Keratinocyte (primary cell): ENCODE data around the gene RC3H1. TPM values are rescaled to one million over a fixed set of nuclear protein-coding genes. Genes with fewer than 3 reads are reported as not detected.

Experiments used
- DNase-seq: peaks from one replicate; pipeline ENCODE4 v3.0.0-alpha.2; 2011; ENCODE audit warnings: low read depth, missing footprints, low spot score
- FAIRE-seq: peaks from 2 replicates; lab custom pipeline; 2011; peaks lifted over from hg19 to GRCh38; lab: Jason Lieb, UNC
- H2AFZ ChIP-seq: 2 replicates; pipeline ENCODE4 v1.6.0; 2012; ENCODE audit warnings: low read length, control low read depth, inconsistent platforms; ENCODE audit not compliant: control insufficient read depth
- H3K27ac ChIP-seq: 2 replicates; pipeline ENCODE4 v1.5.1; 2011; ENCODE audit warnings: low read length; ENCODE audit not compliant: control insufficient read depth, insufficient read depth
- H3K27me3 ChIP-seq: 3 replicates; pipeline ENCODE4 v1.6.0; 2011; ENCODE audit warnings: low read length; ENCODE audit not compliant: control insufficient read depth, insufficient read depth; ENCODE audit errors: extremely low read depth
- H3K36me3 ChIP-seq, 2 experiments: 2 replicates in 1 of 2; 3 replicates in 1 of 2; pipeline ENCODE4 v1.5.1; 2011; ENCODE audit warnings: low read length in 2 of 2, mild to moderate bottlenecking in 1 of 2; ENCODE audit not compliant: control insufficient read depth in 2 of 2, insufficient read depth in 2 of 2; ENCODE audit errors: extremely low read depth in 1 of 2
- H3K4me1 ChIP-seq: 3 replicates; pipeline ENCODE4 v1.5.1; 2011; ENCODE audit warnings: low read length; ENCODE audit not compliant: control insufficient read depth, insufficient read depth; ENCODE audit errors: extremely low read depth
- H3K4me2 ChIP-seq: 3 replicates; pipeline ENCODE4 v1.6.0; 2011; ENCODE audit warnings: low read depth, low read length; ENCODE audit not compliant: control insufficient read depth, insufficient read depth; ENCODE audit errors: extremely low read depth
- H3K4me3 ChIP-seq, 3 experiments: fragments of 200-600 bp in 1 of 3; sonication (generic) in 1 of 3; 2 replicates in 2 of 3; 3 replicates in 1 of 3; pipeline ENCODE4 v1.5.1; 2011 to 2016; ENCODE audit warnings: low read length in 3 of 3, mild to moderate bottlenecking in 3 of 3, control low read depth in 2 of 3, inconsistent platforms in 1 of 3, low read depth in 1 of 3, mixed read lengths in 1 of 3, mixed run types in 1 of 3, moderate library complexity in 1 of 3; ENCODE audit not compliant: control insufficient read depth in 2 of 3, insufficient read depth in 2 of 3; ENCODE audit errors: extremely low read depth in 1 of 3
- H3K79me2 ChIP-seq: 2 replicates; pipeline ENCODE4 v1.6.0; 2012; ENCODE audit warnings: low read length; ENCODE audit not compliant: control insufficient read depth, insufficient read depth
- H3K9ac ChIP-seq: 3 replicates; pipeline ENCODE4 v1.6.0; 2011; ENCODE audit warnings: low read length; ENCODE audit not compliant: control insufficient read depth, insufficient read depth; ENCODE audit errors: extremely low read depth
- H3K9me1 ChIP-seq: 3 replicates; pipeline ENCODE4 v1.6.0; 2011; ENCODE audit warnings: low read length; ENCODE audit not compliant: control insufficient read depth, insufficient read depth; ENCODE audit errors: extremely low read depth
- H3K9me3 ChIP-seq: 2 replicates; pipeline ENCODE4 v1.5.1; 2012; ENCODE audit warnings: low read depth, low read length; ENCODE audit not compliant: control insufficient read depth
- H4K20me1 ChIP-seq: 3 replicates; pipeline ENCODE4 v1.6.0; 2011; ENCODE audit warnings: low read length; ENCODE audit not compliant: control insufficient read depth, insufficient read depth; ENCODE audit errors: extremely low read depth
- CTCF ChIP-seq, 3 experiments: IDR thresholded peaks in 1 of 3; conservative IDR thresholded peaks in 1 of 3; optimal IDR thresholded peaks in 1 of 3; 2 replicates in 2 of 3; 3 replicates in 1 of 3; pipeline versions ENCODE3 to v1.5.1; 2011; ENCODE audit warnings: low read length in 3 of 3, mild to moderate bottlenecking in 3 of 3, moderate library complexity in 2 of 3, control low read depth in 1 of 3, inconsistent platforms in 1 of 3; ENCODE audit not compliant: insufficient read depth in 2 of 3; ENCODE audit errors: extremely low read depth in 1 of 3
- EZH2 ChIP-seq: IDR thresholded peaks from one replicate; pipeline ENCODE4 v1.6.1; 2012; ENCODE audit warnings: inconsistent platforms, mild to moderate bottlenecking, low read length, moderate library complexity
- dilution Hi-C: fragments of 300-500 bp; cut with MboI; formaldehyde crosslinking; loops from one replicate; pipeline ENCODE4 v1.7.0; 2020; ENCODE audit warnings: low sequenced_read_pairs; ENCODE audit not compliant: extremely low pct_ligation_motif_present
- polyA plus RNA-seq, 5 experiments: library from polyadenylated mRNA; depleted of rRNA in 3 of 5; stranded (reverse) in 3 of 5; stranded (forward) in 1 of 5; unstranded in 1 of 5; fragments of >200 nt; gene quantifications; 1 replicate in 1 of 5; 2 replicates in 3 of 5; 3 replicates in 1 of 5; pipeline versions ENCODE4 v1.2.1 to v1.2.3, GENCODE V29; 2011 to 2012; ENCODE audit warnings: missing spikeins in 2 of 5, low read depth in 1 of 5, low replicate concordance in 1 of 5

The RC3H1 gene
- polyA plus RNA-seq, 1 donor (not counting 4 experiments of a cell fraction or from before 2014, with no cell fraction given) = 10.4 TPM

GRCh38 chr1:174022976-174023277 lies 770 bp upstream of the RC3H1 start:
- TF ChIP-seq CTCF (optimal IDR thresholded peaks at IDR 0.05 in 1 of 3, IDR thresholded peaks at IDR 0.05 in 1 of 3, conservative IDR thresholded peaks at IDR 0.05 in 1 of 3; ENCODE audit: extremely low read depth in 1 of 3, insufficient read depth in 2 of 3, low read length in 3 of 3) (no peak), EZH2 (no peak)
- Histone ChIP-seq H3K4me3 (peak overlapping the region in 2 of 3 experiments; percentile 92 to 94), H3K9me1 (no peaks in the 10 kb centered on the region), H3K9me3 (no peaks in the 10 kb centered on the region), H3K27me3 (no peaks in the 10 kb centered on the region), H3K27ac (peak overlapping the region; percentile 92), H3K4me2 (peak overlapping the region; percentile 97), H3K79me2 (peaks cover 40% of the 10 kb centered on the region), H4K20me1 (no peaks in the 10 kb centered on the region), H3K9ac (peak overlapping the region; percentile 90), H3K4me1 (peaks cover 20% of the 10 kb centered on the region), H2AFZ (peak overlapping the region; percentile 96), H3K36me3 (no peaks in the 10 kb centered on the region)
- FAIRE-seq (no peak), DNase-seq (no peak)
- dilution Hi-C loops = no loop called here

- dilution Hi-C loops = no loop called here
- H3K36me3 ChIP-seq = no peaks in the 10 kb centered on the region
- H3K27ac ChIP-seq = peak overlapping the region; percentile 71
- H3K4me2 ChIP-seq = peak overlapping the region; percentile 95
- peaks cover 52% of the 10 kb centered on the region for H3K79me2 ChIP-seq
- FAIRE-seq (no peak), DNase-seq (no peak)
- H3K27me3 ChIP-seq = no peaks in the 10 kb centered on the region
- peaks cover 20% of the 10 kb centered on the region for H3K4me1 ChIP-seq
- H4K20me1 ChIP-seq = no peaks in the 10 kb centered on the region
- H2AFZ ChIP-seq = peak overlapping the region; percentile 95
- H3K9ac ChIP-seq = peak overlapping the region; percentile 90
- no peak for TF ChIP-seq CTCF (optimal IDR thresholded peaks at IDR 0.05 in 1 of 3, IDR thresholded peaks at IDR 0.05 in 1 of 3, conservative IDR thresholded peaks at IDR 0.05 in 1 of 3; ENCODE audit: extremely low read depth in 1 of 3, insufficient read depth in 2 of 3, low read length in 3 of 3)
- peak overlapping the region; percentile 87 to 94 (median 92) for H3K4me3 ChIP-seq
- peaks cover 2% of the 10 kb centered on the region for H3K9me1 ChIP-seq
- H3K9me3 ChIP-seq = no peaks in the 10 kb centered on the region
These were observed 522 bp downstream of the RC3H1 start for GRCh38 chr1:174021591-174022079.
